ENCODE measurements around the gene NASP.

DNA sequence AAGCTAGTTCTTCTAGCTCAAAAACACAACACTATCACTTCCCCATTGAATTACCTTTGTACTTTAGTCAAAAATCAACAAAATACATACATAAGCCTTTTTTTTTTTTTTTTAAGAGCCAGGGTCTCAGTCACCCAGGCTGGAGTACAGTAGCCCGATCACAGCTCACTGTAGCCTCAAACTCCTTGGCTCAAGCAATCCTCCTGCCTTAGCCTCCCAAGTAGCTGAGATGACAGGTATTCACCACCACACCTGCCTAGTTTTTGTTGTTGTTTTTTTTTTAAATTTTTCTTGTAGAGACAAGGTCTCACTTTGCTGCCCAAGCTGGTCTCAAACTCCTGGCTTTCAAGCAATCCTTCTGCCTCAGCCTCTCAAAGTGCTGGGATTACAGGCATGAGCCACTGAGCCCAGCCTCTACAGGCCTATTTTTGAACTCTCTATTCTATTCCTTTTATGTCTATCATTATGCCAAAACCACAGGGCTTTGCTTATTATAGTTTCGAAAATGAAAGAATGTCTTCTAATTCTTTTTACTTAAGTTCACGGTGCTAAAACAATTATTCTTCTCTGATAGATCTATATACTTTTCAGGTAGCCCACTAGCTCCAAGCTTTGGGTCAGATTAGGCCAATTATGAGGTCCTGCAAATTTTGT is 72.9 kb downstream of the NASP start:
- TF ChIP-seq, protein P1, sequence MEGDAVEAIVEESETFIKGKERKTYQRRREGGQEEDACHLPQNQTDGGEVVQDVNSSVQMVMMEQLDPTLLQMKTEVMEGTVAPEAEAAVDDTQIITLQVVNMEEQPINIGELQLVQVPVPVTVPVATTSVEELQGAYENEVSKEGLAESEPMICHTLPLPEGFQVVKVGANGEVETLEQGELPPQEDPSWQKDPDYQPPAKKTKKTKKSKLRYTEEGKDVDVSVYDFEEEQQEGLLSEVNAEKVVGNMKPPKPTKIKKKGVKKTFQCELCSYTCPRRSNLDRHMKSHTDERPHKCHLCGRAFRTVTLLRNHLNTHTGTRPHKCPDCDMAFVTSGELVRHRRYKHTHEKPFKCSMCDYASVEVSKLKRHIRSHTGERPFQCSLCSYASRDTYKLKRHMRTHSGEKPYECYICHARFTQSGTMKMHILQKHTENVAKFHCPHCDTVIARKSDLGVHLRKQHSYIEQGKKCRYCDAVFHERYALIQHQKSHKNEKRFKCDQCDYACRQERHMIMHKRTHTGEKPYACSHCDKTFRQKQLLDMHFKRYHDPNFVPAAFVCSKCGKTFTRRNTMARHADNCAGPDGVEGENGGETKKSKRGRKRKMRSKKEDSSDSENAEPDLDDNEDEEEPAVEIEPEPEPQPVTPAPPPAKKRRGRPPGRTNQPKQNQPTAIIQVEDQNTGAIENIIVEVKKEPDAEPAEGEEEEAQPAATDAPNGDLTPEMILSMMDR (IDR thresholded peaks at IDR 0.05 in 4 of 5, conservative IDR thresholded peaks at IDR 0.05 in 1 of 5) = no peak
- no peak for TF ChIP-seq POLR2A (IDR thresholded peaks at IDR 0.05)
